Common myeloid progenitor, CD34-positive (primary cell): ENCODE results near the gene USP51. TPM values are rescaled to one million over a fixed set of nuclear protein-coding genes. Genes with fewer than 3 reads are reported as not detected.
"Not testable (repeated sequence)": the region's sequence is repeated elsewhere in the genome, so short reads cannot be mapped to it uniquely, and the experiment has no call there.

Source experiments
- CTCF ChIA-PET: fragments of 350-600 bp; sonication (Branson Sonifier 250); formaldehyde crosslinking; loops from one replicate; lab custom pipeline; 2021; ENCODE audit warnings: antibody characterized with exemption; lab: Charles Lee
- POLR2A ChIA-PET: fragments of 350-600 bp; sonication (Branson Sonifier 250); formaldehyde crosslinking; loops from one replicate; lab custom pipeline; 2021; ENCODE audit warnings: antibody characterized with exemption; lab: Charles Lee
- DNase-seq, 3 donors: peaks; one replicate each; pipeline versions ENCODE4 v3.0.0 to v3.0.0-alpha.2; 2013
- H3K27ac ChIP-seq, 2 experiments: 1 replicate in 1 of 2; 2 replicates in 1 of 2; pipeline ENCODE4 v1.7.0; 2013; ENCODE audit warnings: inconsistent platforms in 2 of 2, low read length in 2 of 2, mild to moderate bottlenecking in 2 of 2, low read depth in 1 of 2, moderate library complexity in 1 of 2; ENCODE audit not compliant: severe bottlenecking in 2 of 2, insufficient read depth in 1 of 2, poor library complexity in 1 of 2
- H3K27me3 ChIP-seq, 5 experiments: replicated peaks in 2 of 5; 1 replicate in 3 of 5; 2 replicates in 2 of 5; pipeline versions ENCODE4 v1.6.1 to v1.7.0; 2013; ENCODE audit warnings: low read length in 4 of 5, mild to moderate bottlenecking in 2 of 5, moderate library complexity in 2 of 5, inconsistent platforms in 1 of 5; ENCODE audit not compliant: insufficient read depth in 5 of 5, control insufficient read depth in 4 of 5
- H3K36me3 ChIP-seq, 4 experiments: 1 replicate in 2 of 4; 2 replicates in 2 of 4; pipeline versions ENCODE4 v1.6.1 to v1.7.0; 2013; ENCODE audit warnings: low read length in 3 of 4, control low read depth in 1 of 4, mild to moderate bottlenecking in 1 of 4; ENCODE audit not compliant: control insufficient read depth in 4 of 4, insufficient read depth in 4 of 4
- H3K4me1 ChIP-seq, 4 experiments: 1 replicate in 3 of 4; 2 replicates in 1 of 4; pipeline versions ENCODE4 v1.6.1 to v1.7.1; 2013; ENCODE audit warnings: low read length in 3 of 4, mild to moderate bottlenecking in 3 of 4, control low read depth in 1 of 4, inconsistent platforms in 1 of 4, moderate library complexity in 1 of 4; ENCODE audit not compliant: control insufficient read depth in 4 of 4, insufficient read depth in 4 of 4; ENCODE audit errors: control extremely low read depth in 1 of 4
- H3K4me3 ChIP-seq, 7 experiments: 1 replicate in 4 of 7; 2 replicates in 3 of 7; pipeline versions ENCODE4 v1.5.1 to v1.7.0; 2013; ENCODE audit warnings: mild to moderate bottlenecking in 7 of 7, low read length in 6 of 7, moderate library complexity in 6 of 7, inconsistent platforms in 2 of 7, low read depth in 2 of 7, control low read depth in 1 of 7; ENCODE audit not compliant: insufficient read depth in 4 of 7, control insufficient read depth in 1 of 7; ENCODE audit errors: extremely low read depth in 1 of 7
- H3K9me3 ChIP-seq, 5 experiments: 1 replicate in 4 of 5; 2 replicates in 1 of 5; pipeline versions ENCODE4 v1.6.1 to v1.7.1; 2013; ENCODE audit warnings: low read length in 4 of 5, mild to moderate bottlenecking in 2 of 5, inconsistent platforms in 1 of 5, low read depth in 1 of 5, moderate library complexity in 1 of 5; ENCODE audit not compliant: control insufficient read depth in 4 of 5, insufficient read depth in 2 of 5; ENCODE audit errors: control extremely low read depth in 1 of 5
- WGBS: methylation state at CpG from one replicate; pipeline ENCODE4 v1.1.5; 2013; ENCODE audit not compliant: insufficient coverage; 5-methylcytosine and 5-hydroxymethylcytosine counted together
- polyA plus RNA-seq: library from polyadenylated mRNA; unstranded; fragments of 120-200 nt; gene quantifications from one replicate; pipeline ENCODE4 v1.2.1, GENCODE V29; 2013

The USP51 gene
- polyA plus RNA-seq, result 4.6 TPM

DNA sequence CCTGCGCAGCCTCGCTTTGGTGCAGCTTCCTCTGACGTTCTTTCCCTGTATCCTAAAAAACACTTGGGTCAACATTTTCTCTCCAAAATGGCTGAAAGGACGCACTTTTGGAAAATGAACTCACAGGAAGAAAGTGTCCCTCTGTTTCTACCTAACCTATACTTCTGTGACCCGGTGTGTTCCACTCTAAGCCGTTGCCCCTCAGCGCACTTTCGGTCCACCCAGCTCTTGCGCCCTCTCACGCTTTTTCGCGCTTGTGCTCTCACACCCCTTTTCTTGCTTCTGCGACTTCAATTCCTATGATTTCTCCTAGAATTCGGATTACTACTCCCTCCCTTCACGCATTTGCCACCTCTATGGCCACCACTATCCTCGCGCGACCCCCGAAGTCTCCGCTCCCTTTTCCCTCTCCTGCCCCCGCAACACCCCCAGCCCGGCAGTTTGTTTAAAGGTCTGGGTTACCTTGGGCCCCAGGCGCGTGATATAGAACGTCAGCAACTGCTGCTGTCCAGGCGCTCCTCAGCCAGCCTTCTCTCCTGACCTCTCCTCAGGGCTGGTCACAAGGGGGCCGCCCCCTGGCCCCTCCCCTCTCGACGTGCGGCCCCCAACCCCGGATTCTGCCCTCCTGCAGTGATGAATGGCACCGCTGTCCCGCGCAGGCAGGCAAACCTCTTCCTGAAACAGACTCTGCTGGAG lies at the start of gene USP51:
USP51 (minus strand) TSS at position 535 of the 696 bp plus-strand sequence. CDS start 909 bp downstream, outside the sequence.
- H3K4me1 ChIP-seq, result peaks cover 2 to 24% (median 17%) of the 10 kb centered on the region in 4 experiments
- peaks cover 0 to 3% (median 0%) of the 10 kb centered on the region in 5 experiments for H3K27me3 ChIP-seq
- no peaks in the 10 kb centered on the region for H3K9me3 ChIP-seq
- peak within 1 kb of the TSS; percentile 68 to 91 for H3K27ac ChIP-seq
- DNase-seq, result peak; percentile 36 to 73 (median 55)
- peaks cover 0 to 5% (median 0%) of the 10 kb centered on the region in 4 experiments for H3K36me3 ChIP-seq
- ChIA-PET CTCF (interaction anchor here (1.1 kb wide), 1 partner anchor 38 kb away, joined by 3 read pairs; the partner anchor contains the start of gene MAGEH1), POLR2A (no interaction called here)
- H3K4me3 ChIP-seq, result peak within 1 kb of the TSS; percentile 70 to 88 (median 81)
- WGBS, result 28% methylated on average over 27 of the region's 34 CpGs

DNA sequence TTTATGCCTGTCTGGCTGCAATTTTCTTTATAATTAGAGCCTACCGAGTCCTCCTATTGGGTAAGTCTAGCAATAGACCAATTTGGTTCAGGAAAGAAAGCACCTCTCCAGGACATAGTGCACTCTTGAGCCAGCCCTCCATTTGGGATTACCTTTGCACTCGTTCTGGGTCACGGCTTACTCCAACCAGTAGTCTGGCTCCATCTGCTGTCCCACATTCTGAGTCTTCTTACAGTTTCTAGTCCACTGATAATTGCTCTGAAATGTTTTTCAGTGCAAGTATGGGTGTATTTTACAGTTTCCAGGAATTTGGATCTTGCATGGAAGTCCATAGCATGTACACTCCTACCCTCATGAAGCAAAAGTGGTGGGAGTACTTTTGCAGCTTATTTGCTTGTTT lies 34.8 kb upstream of the USP51 start:
- H3K36me3 ChIP-seq, result no peaks in the 10 kb centered on the region
- H3K27me3 ChIP-seq, result no peaks in the 10 kb centered on the region
- CTCF ChIA-PET, result no interaction called here
- 75% methylated on average over 3 of the region's 3 CpGs for WGBS
- no peak for DNase-seq
- no peaks in the 10 kb centered on the region for H3K4me1 ChIP-seq
- no peak overlapping the region for H3K4me3 ChIP-seq
- no peak overlapping the region for H3K27ac ChIP-seq
- H3K9me3 ChIP-seq, result no peaks in the 10 kb centered on the region
- POLR2A ChIA-PET, result no interaction called here

DNA sequence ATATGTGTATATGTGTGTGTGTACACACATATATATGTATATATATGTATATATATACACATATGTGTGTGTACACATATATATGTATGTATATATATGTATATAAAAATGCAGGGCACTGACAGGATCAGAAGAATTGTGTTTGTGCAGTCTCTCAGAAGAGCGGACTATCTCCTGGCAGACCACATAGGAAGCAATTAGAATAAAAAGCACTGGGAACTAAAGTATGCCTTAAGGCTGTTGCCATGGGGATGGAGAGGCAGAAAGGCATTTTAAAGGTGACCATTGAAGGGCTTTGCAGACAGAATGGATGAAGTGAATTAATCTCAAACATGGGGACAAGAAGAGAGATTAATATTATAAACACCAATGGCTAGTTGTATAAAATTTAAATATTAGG lies 33.7 kb upstream of the USP51 start:
- POLR2A ChIA-PET, result no interaction called here
- WGBS, result no CpG with 5 or more reads among the region's 1 CpG

DNA sequence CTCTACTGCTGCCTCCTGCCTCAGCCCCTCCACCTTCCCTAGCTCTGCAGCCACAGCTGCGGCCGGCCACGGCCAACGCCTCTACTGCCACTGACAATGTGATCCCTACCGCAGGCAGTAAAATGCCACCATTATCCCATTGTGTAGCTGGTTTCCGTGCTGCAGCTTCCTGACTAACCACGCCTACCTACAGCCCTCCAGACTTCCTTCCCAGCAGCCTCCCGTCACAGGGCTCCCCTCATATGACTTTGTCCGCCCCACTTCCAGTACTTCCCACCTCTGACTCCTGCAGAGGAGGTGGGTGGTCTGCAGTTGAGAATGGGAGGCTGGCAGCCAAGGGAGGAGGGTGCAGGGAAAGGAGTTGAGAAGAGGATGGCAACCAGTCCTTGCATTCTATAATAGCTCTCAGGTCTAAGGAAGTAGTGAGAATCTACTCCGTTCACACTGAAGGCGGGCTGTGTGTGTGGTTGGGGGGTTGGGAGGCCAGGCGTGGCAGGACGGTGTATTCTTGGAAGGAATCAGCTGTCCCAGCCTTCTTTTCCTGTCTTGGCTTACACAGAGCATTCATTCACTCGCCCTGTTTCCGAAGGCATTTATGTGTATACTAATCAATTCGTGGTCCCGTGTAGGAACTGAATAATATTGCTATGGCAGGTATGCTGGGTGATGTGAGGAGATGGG lies 33.1 kb upstream of the USP51 start:
- WGBS, result 91% methylated on average over 11 of the region's 17 CpGs
- Histone ChIP-seq H3K36me3 (no peaks in the 10 kb centered on the region), H3K4me3 (peak overlapping the region in 1 of 7 experiments; percentile 28), H3K27me3 (no peaks in the 10 kb centered on the region), H3K27ac (no peak overlapping the region), H3K4me1 (no peaks in the 10 kb centered on the region), H3K9me3 (no peaks in the 10 kb centered on the region)
- no peak for DNase-seq
- ChIA-PET POLR2A (no interaction called here), CTCF (no interaction called here)

More for the DNA sequence above, 33.7 kb upstream of the USP51 start:
- no peaks in the 10 kb centered on the region for H3K36me3 ChIP-seq
- no peak overlapping the region for H3K4me3 ChIP-seq
- H3K27ac ChIP-seq, result no peak overlapping the region
- H3K9me3 ChIP-seq, result no peaks in the 10 kb centered on the region
- H3K4me1 ChIP-seq, result no peaks in the 10 kb centered on the region
- no peaks in the 10 kb centered on the region for H3K27me3 ChIP-seq
- CTCF ChIA-PET, result no interaction called here
- no peak for DNase-seq

DNA sequence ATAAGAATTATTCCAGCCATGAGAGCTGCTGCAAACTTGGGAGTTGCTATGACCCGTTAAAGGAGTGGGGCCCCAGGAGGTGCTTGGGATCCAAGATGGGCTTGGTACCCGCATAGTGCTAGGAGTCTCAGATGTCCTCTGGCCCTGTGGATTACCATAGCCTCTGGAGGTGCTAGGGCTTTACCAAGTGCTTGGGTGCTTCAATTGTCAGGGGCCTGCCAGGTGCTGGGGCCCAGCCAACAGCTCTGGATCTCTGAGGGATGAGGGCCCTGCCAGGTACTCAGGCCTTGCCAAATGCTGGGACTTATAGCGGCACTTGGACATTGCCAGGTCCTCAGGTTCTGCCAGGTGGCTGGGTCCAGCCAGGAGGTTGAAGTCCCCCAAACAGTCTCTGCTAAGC lies 32.0 kb upstream of the USP51 start:
- ChIA-PET CTCF (no interaction called here), POLR2A (no interaction called here)
- no peak for DNase-seq
- Histone ChIP-seq H3K36me3 (no peaks in the 10 kb centered on the region), H3K9me3 (no peaks in the 10 kb centered on the region), H3K27ac (no peak overlapping the region), H3K4me1 (no peaks in the 10 kb centered on the region), H3K4me3 (no peak overlapping the region), H3K27me3 (no peaks in the 10 kb centered on the region)
- WGBS, result 90% methylated on average over 3 of the region's 3 CpGs

DNA sequence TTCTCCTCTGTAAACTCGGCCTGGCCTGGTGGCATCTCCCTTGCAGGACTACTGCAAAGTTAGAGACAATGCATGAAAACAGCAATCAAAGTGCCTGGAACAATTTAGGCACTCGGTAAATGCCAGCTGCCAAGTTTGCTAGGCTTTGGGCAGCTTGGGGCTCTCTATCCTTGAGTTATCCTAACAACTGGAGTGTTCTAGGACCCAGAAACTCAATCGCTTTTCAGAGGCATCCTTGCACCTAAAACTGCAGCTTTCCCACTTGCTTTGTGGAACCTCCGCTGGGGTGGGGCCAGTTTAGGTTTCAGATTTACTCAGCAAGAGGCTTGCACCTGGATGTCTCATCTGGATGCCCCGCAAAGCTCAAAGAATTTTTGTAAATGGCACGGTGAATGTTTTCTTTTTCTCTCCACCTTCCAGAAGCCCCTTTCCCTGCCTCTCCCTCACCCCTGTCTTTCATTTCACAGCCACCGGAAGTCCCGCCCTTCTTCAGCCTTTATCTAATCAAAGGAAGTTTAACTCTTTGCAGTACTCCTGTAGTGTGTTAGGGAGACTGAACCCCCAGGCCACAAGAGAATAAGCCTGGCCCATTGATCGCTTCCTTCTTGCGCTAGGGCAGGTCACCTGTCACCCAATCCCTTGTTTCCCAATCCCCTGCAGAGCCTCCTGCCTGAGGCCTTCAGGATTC lies 27.3 kb upstream of the USP51 start:
- H3K4me1 ChIP-seq, H3K27me3 ChIP-seq, DNase-seq, CTCF ChIA-PET, POLR2A ChIA-PET, H3K4me3 ChIP-seq, H3K9me3 ChIP-seq, H3K36me3 ChIP-seq, H3K27ac ChIP-seq: not testable (repeated sequence)
- WGBS, result no CpG with 5 or more reads among the region's 10 CpGs
